Panc1 (cell line): ENCODE data around the gene QPCT. TPM values are rescaled to one million over a fixed set of nuclear protein-coding genes. Genes with fewer than 3 reads are reported as not detected.

Source experiments
- ATAC-seq: fragments of 200-7000 bp; cut with Tn5 transposase; 2 replicates; pipeline ENCODE4 v1.9.1; 2020; ENCODE audit warnings: mild to moderate bottlenecking, moderate library complexity
- BruUV-seq: library from RNA; stranded (reverse); fragments of 400-500 nt; replicated peaks from 2 replicates; lab custom pipeline; 2021; lab: Mats Ljungman, UMichigan
- CTCF ChIA-PET: fragments of 300-600 bp; sonication (Branson Sonifier 250); formaldehyde crosslinking; loops from one replicate; lab custom pipeline; 2022; ENCODE audit warnings: antibody characterized with exemption; lab: Charles Lee
- POLR2A ChIA-PET: fragments of 300-600 bp; sonication (Branson Sonifier 250); formaldehyde crosslinking; loops from one replicate; lab custom pipeline; 2022; ENCODE audit warnings: antibody characterized with exemption; lab: Charles Lee
- DNase-seq: peaks from one replicate; pipeline ENCODE4 v3.0.0-alpha.2; 2010; ENCODE audit warnings: low read depth, low spot score
- H3K27ac ChIP-seq: 2 replicates; pipeline ENCODE4 v1.5.1; 2011; ENCODE audit warnings: mild to moderate bottlenecking, low read length, inconsistent platforms
- H3K27me3 ChIP-seq: fragments of 200-500 bp; sonication (Bioruptor generic); 2 replicates; pipeline ENCODE4 v1.6.0; 2014; ENCODE audit warnings: low read length, inconsistent platforms; ENCODE audit not compliant: control insufficient read depth, insufficient read depth
- H3K36me3 ChIP-seq: fragments of 200-500 bp; sonication (Bioruptor generic); 2 replicates; pipeline ENCODE4 v1.5.1; 2014; ENCODE audit warnings: inconsistent platforms, mild to moderate bottlenecking, low read length, moderate library complexity; ENCODE audit not compliant: control insufficient read depth, insufficient read depth
- H3K4me1 ChIP-seq: 2 replicates; pipeline ENCODE4 v1.5.1; 2011; ENCODE audit warnings: inconsistent platforms, mild to moderate bottlenecking, low read length, moderate library complexity; ENCODE audit not compliant: control insufficient read depth, insufficient read depth
- H3K4me3 ChIP-seq, 2 experiments: 2 replicates each; pipeline ENCODE4 v1.5.1; 2011 to 2012; ENCODE audit warnings: low read depth in 2 of 2, low read length in 2 of 2, mild to moderate bottlenecking in 2 of 2, inconsistent platforms in 1 of 2, moderate library complexity in 1 of 2
- H3K9me3 ChIP-seq: fragments of 200-500 bp; sonication (Bioruptor generic); 2 replicates; pipeline ENCODE4 v1.5.1; 2014; ENCODE audit warnings: low read depth, mild to moderate bottlenecking, inconsistent platforms, low read length, moderate library complexity; ENCODE audit not compliant: control insufficient read depth, insufficient read depth
- POLR2AphosphoS5 ChIP-seq: IDR thresholded peaks from 2 replicates; pipeline ENCODE4 v1.6.1; 2012; ENCODE audit warnings: mild to moderate bottlenecking, low read depth, low read length, moderate library complexity
- SIN3A ChIP-seq: IDR thresholded peaks from 2 replicates; pipeline ENCODE4 v1.6.1; 2012; ENCODE audit warnings: low read depth, mild to moderate bottlenecking, low read length, moderate library complexity, borderline replicate concordance; ENCODE audit not compliant: insufficient read depth
- TCF7L2 ChIP-seq: IDR thresholded peaks from 2 replicates; pipeline ENCODE4 v1.6.1; 2011; ENCODE audit warnings: mild to moderate bottlenecking, low read depth, low read length, inconsistent platforms
- in situ Hi-C: cut with HindIII; loops from 2 replicates; pipeline ENCODE4 v1.10.0; 2016; ENCODE audit warnings: low sequenced_read_pairs, low pct_unique_long_range_greater_than_20kb
- intact Hi-C: fragments of 100-400 bp; cut with micrococcal nuclease; formaldehyde crosslinking; loops from one replicate; pipeline ENCODE4 v1.10.0; 2022; ENCODE audit not compliant: unreplicated experiment
- total RNA-seq: library from RNA; stranded (reverse); gene quantifications from one replicate; pipeline ENCODE4 v1.2.1, GENCODE V29; 2021; ENCODE audit not compliant: unreplicated experiment
- TF ChIP-seq, protein P1 (sequence below): fragments of 450-650 bp; IDR thresholded peaks from 2 replicates; pipeline ENCODE4 v1.5.1; 2017; ENCODE audit warnings: mild to moderate bottlenecking
- TF ChIP-seq, protein P2 (sequence below), 2 experiments: IDR thresholded peaks; 2 replicates each; pipeline ENCODE4 v1.6.1; 2011 to 2012; ENCODE audit warnings: low read depth in 2 of 2, control low read depth in 1 of 2, low read length in 1 of 2, mild to moderate bottlenecking in 1 of 2, moderate library complexity in 1 of 2; ENCODE audit not compliant: insufficient read depth in 1 of 2

Gene QPCT
- total RNA-seq, 1 experiment from 2014 or later = 2.3 TPM

DNA sequence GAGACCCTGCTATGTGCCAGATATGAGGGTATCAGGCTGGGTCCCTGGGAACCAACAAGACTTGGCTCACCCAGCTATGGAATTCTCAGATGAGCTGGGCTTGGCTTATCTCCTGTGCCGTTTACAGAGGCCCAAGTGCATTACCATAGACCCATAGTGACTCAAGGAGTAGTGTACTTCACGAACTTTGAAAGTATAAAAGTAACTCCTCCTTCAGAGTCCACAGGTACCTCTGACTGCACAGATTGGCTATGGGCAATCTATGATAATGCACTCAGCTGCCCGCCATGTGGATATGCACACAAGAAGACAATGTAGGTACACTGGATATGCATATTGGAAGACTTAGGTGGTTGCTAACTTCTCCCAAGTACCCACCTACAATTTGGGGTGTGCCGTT is 78.4 kb downstream of the QPCT start:
- no peaks in the 10 kb centered on the region for H3K27me3 ChIP-seq
- H3K9me3 ChIP-seq = no peaks in the 10 kb centered on the region
- POLR2A ChIA-PET = no interaction called here
- ATAC-seq = no peak
- no peaks in the 10 kb centered on the region for H3K4me1 ChIP-seq
- no peak for DNase-seq
- no peak overlapping the region for H3K27ac ChIP-seq
- H3K4me3 ChIP-seq = no peak overlapping the region
- H3K36me3 ChIP-seq = no peaks in the 10 kb centered on the region
- in situ Hi-C loops (no loop called here), intact Hi-C loops (no loop called here)
- CTCF ChIA-PET = interaction anchor here (0.8 kb wide), 1 partner anchor 27 kb away, joined by 6 read pairs; no protein-coding TSS in a partner anchor
- TF ChIP-seq, protein P1, sequence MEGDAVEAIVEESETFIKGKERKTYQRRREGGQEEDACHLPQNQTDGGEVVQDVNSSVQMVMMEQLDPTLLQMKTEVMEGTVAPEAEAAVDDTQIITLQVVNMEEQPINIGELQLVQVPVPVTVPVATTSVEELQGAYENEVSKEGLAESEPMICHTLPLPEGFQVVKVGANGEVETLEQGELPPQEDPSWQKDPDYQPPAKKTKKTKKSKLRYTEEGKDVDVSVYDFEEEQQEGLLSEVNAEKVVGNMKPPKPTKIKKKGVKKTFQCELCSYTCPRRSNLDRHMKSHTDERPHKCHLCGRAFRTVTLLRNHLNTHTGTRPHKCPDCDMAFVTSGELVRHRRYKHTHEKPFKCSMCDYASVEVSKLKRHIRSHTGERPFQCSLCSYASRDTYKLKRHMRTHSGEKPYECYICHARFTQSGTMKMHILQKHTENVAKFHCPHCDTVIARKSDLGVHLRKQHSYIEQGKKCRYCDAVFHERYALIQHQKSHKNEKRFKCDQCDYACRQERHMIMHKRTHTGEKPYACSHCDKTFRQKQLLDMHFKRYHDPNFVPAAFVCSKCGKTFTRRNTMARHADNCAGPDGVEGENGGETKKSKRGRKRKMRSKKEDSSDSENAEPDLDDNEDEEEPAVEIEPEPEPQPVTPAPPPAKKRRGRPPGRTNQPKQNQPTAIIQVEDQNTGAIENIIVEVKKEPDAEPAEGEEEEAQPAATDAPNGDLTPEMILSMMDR = no peak
- TF ChIP-seq TCF7L2 = no peak
- TF ChIP-seq, protein P2, sequence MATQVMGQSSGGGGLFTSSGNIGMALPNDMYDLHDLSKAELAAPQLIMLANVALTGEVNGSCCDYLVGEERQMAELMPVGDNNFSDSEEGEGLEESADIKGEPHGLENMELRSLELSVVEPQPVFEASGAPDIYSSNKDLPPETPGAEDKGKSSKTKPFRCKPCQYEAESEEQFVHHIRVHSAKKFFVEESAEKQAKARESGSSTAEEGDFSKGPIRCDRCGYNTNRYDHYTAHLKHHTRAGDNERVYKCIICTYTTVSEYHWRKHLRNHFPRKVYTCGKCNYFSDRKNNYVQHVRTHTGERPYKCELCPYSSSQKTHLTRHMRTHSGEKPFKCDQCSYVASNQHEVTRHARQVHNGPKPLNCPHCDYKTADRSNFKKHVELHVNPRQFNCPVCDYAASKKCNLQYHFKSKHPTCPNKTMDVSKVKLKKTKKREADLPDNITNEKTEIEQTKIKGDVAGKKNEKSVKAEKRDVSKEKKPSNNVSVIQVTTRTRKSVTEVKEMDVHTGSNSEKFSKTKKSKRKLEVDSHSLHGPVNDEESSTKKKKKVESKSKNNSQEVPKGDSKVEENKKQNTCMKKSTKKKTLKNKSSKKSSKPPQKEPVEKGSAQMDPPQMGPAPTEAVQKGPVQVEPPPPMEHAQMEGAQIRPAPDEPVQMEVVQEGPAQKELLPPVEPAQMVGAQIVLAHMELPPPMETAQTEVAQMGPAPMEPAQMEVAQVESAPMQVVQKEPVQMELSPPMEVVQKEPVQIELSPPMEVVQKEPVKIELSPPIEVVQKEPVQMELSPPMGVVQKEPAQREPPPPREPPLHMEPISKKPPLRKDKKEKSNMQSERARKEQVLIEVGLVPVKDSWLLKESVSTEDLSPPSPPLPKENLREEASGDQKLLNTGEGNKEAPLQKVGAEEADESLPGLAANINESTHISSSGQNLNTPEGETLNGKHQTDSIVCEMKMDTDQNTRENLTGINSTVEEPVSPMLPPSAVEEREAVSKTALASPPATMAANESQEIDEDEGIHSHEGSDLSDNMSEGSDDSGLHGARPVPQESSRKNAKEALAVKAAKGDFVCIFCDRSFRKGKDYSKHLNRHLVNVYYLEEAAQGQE (IDR thresholded peaks at IDR 0.05; ENCODE audit: insufficient read depth in 1 of 2, low read depth in 2 of 2, low read length in 1 of 2) = no peak
- TF ChIP-seq POLR2AphosphoS5 = no peak
- no peak for TF ChIP-seq SIN3A
- BruUV-seq = no TSS peak

Other genes starting within 250 kb of the QPCT start
- gene EIF2AK2, start 187.7 kb upstream of the QPCT start, total RNA-seq = 44.3 TPM
- gene SULT6B1, start 156.0 kb upstream of the QPCT start, total RNA-seq = not detected
- 49.3 TPM for gene CEBPZOS, start 148.1 kb upstream of the QPCT start, total RNA-seq
- 63.8 TPM for gene CEBPZ, start 113.0 kb upstream of the QPCT start, total RNA-seq
- 17.7 TPM for gene NDUFAF7, start 113.0 kb upstream of the QPCT start, total RNA-seq
- 21.8 TPM for gene PRKD3, start 19.8 kb upstream of the QPCT start, total RNA-seq